ENCODE data around the gene KCNT1.
"Not testable (repeated sequence)": the region's sequence is repeated elsewhere in the genome, so short reads cannot be mapped to it uniquely, and the experiment has no call there.

Gene KCNT1

GRCh38 chr9:135701959-135702721 is at the start of gene KCNT1:
Gene KCNT1, plus strand, starts transcription at chr9:135702185. Its CDS starts 74 bp downstream, at chr9:135702259.
- DNase-seq: peak; percentile 13

DNA sequence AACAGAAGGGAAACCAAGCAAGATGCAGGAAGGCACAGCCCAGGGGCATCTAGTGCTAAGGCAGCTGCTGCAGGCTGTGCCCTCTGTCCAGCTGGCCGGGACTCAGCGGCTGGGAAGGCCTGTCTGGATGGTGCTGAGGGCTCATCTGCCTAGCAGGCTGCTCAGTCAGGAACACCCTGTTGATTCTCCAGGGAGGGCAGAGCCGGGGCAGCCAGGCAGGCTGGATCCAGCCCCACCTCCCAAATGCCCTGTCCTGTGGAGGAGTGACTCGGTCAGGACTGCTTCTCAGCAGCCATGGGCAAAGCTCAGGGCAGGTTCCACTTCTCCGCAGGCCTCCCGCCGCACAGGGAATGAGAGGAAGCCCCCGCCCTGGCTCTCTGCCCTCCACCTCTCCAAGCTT is 46.7 kb upstream of the KCNT1 start:
- DNase-seq: no peak

- no peak for DNase-seq
These were observed 44.6 kb upstream of the KCNT1 start for GRCh38 chr9:135657416-135657815.

- no peak for DNase-seq
These were observed 42.7 kb upstream of the KCNT1 start for GRCh38 chr9:135659252-135659651.

- DNase-seq: no peak
These were observed 41.6 kb upstream of the KCNT1 start for GRCh38 chr9:135660407-135660806.

DNA sequence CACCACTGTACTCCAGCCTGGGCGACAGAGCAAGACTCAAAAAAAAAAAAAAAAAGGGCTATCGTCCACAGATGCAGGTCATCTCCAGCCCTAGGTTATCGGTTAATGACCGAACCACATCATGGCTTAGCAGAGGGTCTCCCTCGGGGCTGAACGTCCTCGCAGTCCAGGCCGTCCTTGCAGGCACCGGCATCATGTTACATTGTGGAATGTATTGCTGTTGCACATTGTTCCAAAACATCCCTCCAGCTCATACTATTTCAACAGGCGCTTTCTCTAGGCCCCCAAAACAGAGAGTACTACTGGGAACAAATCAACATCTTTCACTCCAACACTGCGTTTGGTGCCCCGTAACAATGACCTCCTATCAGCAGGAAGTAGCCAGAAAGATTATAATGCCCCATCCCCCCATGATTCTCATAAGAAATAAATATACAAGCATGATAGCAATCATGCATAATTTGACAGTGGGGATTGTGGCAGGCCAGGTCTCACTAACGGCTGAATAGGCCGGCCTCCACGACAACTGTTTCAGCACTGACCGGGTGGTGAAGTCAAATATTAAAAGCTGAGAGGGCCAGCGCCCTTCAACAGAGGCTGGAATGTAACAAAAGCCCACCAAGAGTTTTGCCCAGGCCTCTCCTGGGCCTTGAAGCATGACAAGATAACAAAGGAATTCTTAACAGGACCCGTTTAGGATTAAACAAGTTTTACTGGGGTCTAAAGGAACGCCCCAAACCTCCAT is 40.0 kb upstream of the KCNT1 start:
- DNase-seq: no peak

GRCh38 chr9:135662758-135663450 is 39.1 kb upstream of the KCNT1 start, which contains the start of gene LCN9:
Gene LCN9, plus strand, starts transcription at chr9:135663309. Its CDS starts 13 bp downstream, at chr9:135663322.
- DNase-seq: no peak

DNA sequence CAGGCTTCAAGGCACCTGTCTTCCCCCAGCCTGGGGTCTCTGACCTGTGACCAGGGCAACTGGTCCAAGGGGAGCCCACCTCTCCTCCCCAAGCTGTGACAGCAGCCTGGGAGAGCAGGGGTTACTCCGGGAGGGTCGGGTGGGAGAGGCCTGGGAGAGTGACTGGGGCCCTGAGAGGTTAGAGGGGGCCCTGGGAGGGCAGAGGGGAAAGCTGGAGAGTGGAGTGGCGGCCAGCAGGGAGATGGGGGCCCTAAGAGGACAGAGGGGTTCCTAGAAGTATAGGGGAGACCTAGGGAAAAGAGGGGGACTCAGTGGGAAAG is 38.6 kb upstream of the KCNT1 start:
- DNase-seq: no peak

- DNase-seq: no peak
These were observed 38.1 kb upstream of the KCNT1 start for GRCh38 chr9:135663857-135664256.

- no peak for DNase-seq
These were observed 37.7 kb upstream of the KCNT1 start for GRCh38 chr9:135664266-135664665.

DNA sequence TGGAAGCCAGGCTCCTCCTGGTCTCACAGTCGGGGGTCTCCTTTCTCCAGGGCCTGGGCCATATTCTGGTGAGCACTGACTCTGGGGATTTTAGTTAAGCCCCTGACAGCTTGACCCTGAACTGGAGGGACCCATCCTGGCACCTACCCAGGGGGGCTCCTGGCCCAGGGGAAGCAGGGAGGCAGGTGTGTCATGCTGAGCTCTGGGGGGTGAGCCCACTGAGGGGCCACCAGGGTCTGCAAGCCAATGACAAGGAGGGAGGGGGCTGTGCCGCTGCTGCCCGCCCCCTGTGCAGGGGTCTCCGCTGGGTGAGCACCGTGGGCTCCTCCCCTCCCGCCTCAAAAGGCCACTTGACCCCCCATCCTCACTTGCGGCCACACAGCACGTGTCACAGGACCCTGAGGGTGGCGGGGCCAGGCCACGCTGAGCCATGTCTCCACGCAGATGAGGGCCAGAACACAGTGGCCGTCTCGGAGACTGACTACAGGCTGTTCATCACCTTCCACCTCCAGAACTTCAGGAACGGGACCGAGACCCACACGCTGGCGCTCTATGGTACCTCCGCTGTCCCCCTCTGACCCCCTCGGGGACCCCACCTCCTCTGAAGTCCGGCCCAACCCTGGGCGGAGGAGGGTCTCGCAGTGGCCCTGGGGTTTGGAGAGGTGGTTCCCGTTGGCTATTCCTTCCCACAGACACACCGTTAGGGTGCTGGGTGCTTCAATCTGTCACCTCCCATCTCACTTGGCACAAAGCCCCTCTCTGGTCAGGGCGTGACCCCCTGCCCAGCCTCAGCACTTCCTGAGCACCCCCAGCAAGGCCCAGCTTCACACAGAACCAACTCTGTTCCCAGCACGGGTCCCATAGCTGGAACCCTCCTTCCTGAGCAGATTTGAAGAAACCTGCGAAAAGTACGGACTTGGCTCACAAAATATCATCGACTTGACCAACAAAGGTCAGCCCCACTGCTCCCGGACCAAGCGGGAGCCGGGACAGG is 36.9 kb upstream of the KCNT1 start:
- DNase-seq: no peak

GRCh38 chr9:135665795-135666189 is 36.2 kb upstream of the KCNT1 start:
- DNase-seq: no peak

GRCh38 chr9:135666534-135667462 is 35.2 kb upstream of the KCNT1 start:
- DNase-seq: no peak

DNA sequence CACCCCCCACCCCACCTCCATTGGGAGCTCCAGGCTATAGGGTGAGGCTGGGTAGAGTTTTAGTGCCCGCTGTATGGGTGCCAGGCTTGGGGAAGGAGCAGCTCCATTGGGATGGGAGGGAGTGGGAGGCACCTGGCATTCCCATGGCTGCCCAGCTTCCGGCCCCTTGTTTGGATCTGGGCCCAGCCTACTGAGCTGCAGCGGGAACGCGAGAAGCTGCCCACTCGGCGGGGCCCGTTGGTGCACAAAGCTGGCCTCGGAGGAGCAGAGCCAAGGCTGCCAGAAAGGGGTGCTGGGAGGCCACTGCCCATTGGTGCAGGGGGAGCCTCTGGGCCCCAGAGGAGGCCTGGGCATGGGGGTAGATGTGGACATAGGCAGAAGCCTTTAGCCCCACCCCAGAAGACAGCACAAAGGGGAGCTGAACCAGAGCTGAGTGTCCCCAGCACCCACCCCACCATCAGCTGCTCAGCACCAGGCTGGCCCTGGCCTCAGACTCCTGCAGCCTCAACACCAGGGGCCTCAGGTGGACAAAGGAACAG is 34.5 kb upstream of the KCNT1 start:
- peak; percentile 3 for DNase-seq

- not testable (repeated sequence) for DNase-seq
These were observed 33.0 kb upstream of the KCNT1 start for GRCh38 chr9:135669018-135669417.

GRCh38 chr9:135669616-135670285 is 32.2 kb upstream of the KCNT1 start:
- no peak for DNase-seq

GRCh38 chr9:135670721-135671590 is 31.0 kb upstream of the KCNT1 start:
- DNase-seq: no peak

DNA sequence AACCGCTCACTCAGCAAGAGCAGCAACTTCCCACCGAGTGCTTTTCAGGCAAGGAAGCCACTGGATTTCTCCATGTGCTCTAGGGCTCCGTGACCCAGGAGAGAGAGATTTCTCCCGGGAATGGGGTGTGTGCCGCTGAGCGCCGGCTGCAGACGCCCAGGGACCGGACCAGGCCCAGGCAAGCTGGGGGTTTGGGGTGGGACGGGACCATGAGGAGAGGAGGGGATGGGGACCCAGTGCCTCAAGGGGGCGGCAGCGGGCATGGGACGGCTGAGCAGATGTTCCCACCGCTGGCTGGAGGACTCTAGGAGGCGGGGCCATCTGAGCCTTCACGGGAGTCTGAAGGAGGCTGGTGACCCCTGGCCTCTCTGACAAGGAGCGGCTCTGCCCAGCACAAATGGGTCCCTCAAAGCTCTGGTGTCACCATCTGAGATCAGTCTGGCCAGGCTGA is 30.4 kb upstream of the KCNT1 start:
- DNase-seq: no peak

DNA sequence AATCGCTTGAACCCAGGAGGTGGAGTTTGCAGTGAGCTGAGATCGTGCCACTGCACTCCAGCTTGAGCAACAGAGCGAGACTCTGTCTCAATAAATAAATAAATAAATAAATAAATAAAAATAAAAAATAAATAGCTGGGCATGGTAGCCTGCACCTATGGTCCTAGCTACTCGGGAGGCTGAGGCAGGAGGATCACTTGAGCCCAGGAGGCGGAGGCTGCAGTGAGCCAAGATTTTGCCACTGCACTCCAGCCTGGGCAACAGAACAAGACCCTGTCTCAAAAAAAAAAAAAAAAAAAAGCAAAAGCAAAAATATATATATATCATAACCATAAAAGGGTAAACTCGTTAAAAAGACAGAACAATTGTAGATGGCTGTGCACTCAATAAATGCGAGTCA is 29.2 kb upstream of the KCNT1 start:
- DNase-seq: not testable (repeated sequence)

All from NCI-H1092 treated with DMSO at 0.1 percent for 48 hours (cell line).